GM08714 (cell line): ENCODE measurements around the gene SFSWAP.

Source experiments
- H3K4me3 ChIP-seq: fragments of 200-500 bp; sonication (Bioruptor generic); 2 replicates; pipeline ENCODE4 v1.5.1; 2014; ENCODE audit warnings: mild to moderate bottlenecking, low read length, inconsistent platforms
- ZNF274 ChIP-seq: IDR thresholded peaks from 2 replicates; pipeline ENCODE4 v1.6.1; 2012; ENCODE audit warnings: mild to moderate bottlenecking, low read depth, low read length

The SFSWAP gene

DNA sequence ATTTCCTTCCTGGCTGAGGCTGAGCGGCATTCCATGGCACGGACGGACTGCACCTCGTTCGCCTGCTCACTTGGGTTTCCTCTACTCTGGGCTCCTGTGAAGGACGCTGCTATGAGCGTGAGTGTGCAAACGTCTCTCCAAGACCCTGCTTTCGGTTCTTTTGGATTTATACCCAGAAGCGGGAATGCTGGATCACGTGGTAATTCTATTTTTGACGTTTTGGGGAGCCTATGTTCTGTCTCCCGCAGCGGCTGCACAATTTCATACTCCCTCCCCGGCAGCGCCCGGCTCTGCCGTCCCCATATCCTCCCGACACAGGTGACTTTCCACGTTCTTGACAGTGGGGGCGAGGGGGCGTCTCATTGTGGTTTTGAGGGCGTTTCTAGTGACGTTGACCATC lies 137.9 kb downstream of the SFSWAP start:
- H3K4me3 ChIP-seq: no peak overlapping the region
- TF ChIP-seq ZNF274: no peak
